ENCODE results near the gene DNAL4. TPM values are rescaled to one million over a fixed set of nuclear protein-coding genes. Genes with fewer than 3 reads are reported as not detected.

Gene DNAL4
- 10 to 100 TPM; 24.8 to 29.8 TPM for total RNA-seq
- 28.5 TPM for polyA plus RNA-seq (2013, experiment 1 of 2)
- 25.9 TPM for polyA plus RNA-seq (2013, experiment 2 of 2)
- long read RNA-seq, experiment 1, transcript DNAL4-201 (4 exons, 1,504 nt): major isoform, 11 of 23 reads
- long read RNA-seq, experiment 1, partial matches to known transcripts: 11 of 23 reads
- long read RNA-seq, experiment 1, other reads (novel, unspliced or antisense): 1 of 23 reads
- long read RNA-seq, experiment 2, transcript DNAL4-201 (4 exons, 1,504 nt): major isoform, 48 of 57 reads
- long read RNA-seq, experiment 2, partial matches to known transcripts: 1 of 57 reads
- long read RNA-seq, experiment 2, other reads (novel, unspliced or antisense): 7 of 57 reads
- long read RNA-seq, experiment 3, transcript DNAL4-201 (4 exons, 1,504 nt): major isoform, 96 of 104 reads
- long read RNA-seq, experiment 3, partial matches to known transcripts: 1 of 104 reads
- long read RNA-seq, experiment 3, other reads (novel, unspliced or antisense): 7 of 104 reads
- long read RNA-seq, experiment 4, transcript DNAL4-201 (4 exons, 1,504 nt): major isoform, 115 of 133 reads
- long read RNA-seq, experiment 4, partial matches to known transcripts: 1 of 133 reads
- long read RNA-seq, experiment 4, other reads (novel, unspliced or antisense): 17 of 133 reads

- Histone ChIP-seq H3K36me3 (ENCODE audit: control insufficient read depth, insufficient read depth, low read length) (peaks cover 15% of the 10 kb centered on the region), H3K9me3 (ENCODE audit: control insufficient read depth, low read length) (no peaks in the 10 kb centered on the region), H3K9ac (ENCODE audit: extremely low read depth, low read length, poor library complexity, severe bottlenecking) (peak within 1 kb of the TSS; percentile 85), H3K27ac (ENCODE audit: low read depth, low read length) (peak within 1 kb of the TSS; percentile 59), H3K27me3 (ENCODE audit: control insufficient read depth, insufficient read depth, low read length, poor library complexity, severe bottlenecking) (no peaks in the 10 kb centered on the region), H3K4me1 (ENCODE audit: control insufficient read depth, insufficient read depth, low read length) (no peaks in the 10 kb centered on the region), H3K4me3 (ENCODE audit: low read length) (peak within 1 kb of the TSS; percentile 85)
- peak within 1 kb of the TSS; percentile 75 for H3K4me3 Mint-ChIP-seq
- peaks cover 4% of the 10 kb centered on the region for H3K4me1 Mint-ChIP-seq
- no peak for TF ChIP-seq CTCF (conservative IDR thresholded peaks at IDR 0.05)
- peaks cover 39% of the 10 kb centered on the region for H3K27me3 Mint-ChIP-seq (ENCODE audit: insufficient read depth)
- H3K36me3 Mint-ChIP-seq (ENCODE audit: low read depth): no peaks in the 10 kb centered on the region
- H3K9me3 Mint-ChIP-seq: no peaks in the 10 kb centered on the region
- DNase-seq: peak; percentile 96
- WGBS, 2 experiments (ENCODE audit: insufficient coverage in 1 of 2, insufficient read length in 1 of 2): 1% methylated on average over 16 to 47 of the region's 47 CpGs
- H3K27ac Mint-ChIP-seq: peak within 1 kb of the TSS; percentile 76
Measured at GRCh38 chr22:38793721-38794466, at the start of gene DNAL4. Gene DNAL4 (minus strand): TSS chr22:38794143. CDS start chr22:38782731, 11,412 bp downstream.

- Histone ChIP-seq H3K27me3 (ENCODE audit: control insufficient read depth, insufficient read depth, low read length, poor library complexity, severe bottlenecking) (peaks cover 61% of the 10 kb centered on the region), H3K4me1 (ENCODE audit: control insufficient read depth, insufficient read depth, low read length) (no peaks in the 10 kb centered on the region), H3K4me3 (ENCODE audit: low read length) (peak overlapping the region; percentile 49), H3K9me3 (ENCODE audit: control insufficient read depth, low read length) (no peaks in the 10 kb centered on the region), H3K9ac (ENCODE audit: extremely low read depth, low read length, poor library complexity, severe bottlenecking) (peak overlapping the region; percentile 15), H3K36me3 (ENCODE audit: control insufficient read depth, insufficient read depth, low read length) (no peaks in the 10 kb centered on the region), H3K27ac (ENCODE audit: low read depth, low read length) (no peak overlapping the region)
- no peaks in the 10 kb centered on the region for H3K36me3 Mint-ChIP-seq (ENCODE audit: low read depth)
- no peaks in the 10 kb centered on the region for H3K9me3 Mint-ChIP-seq
- DNase-seq: peak; percentile 78
- H3K4me3 Mint-ChIP-seq: peak overlapping the region; percentile 48
- peaks cover 76% of the 10 kb centered on the region for H3K27me3 Mint-ChIP-seq (ENCODE audit: insufficient read depth)
- peak; percentile 60 for TF ChIP-seq CTCF (conservative IDR thresholded peaks at IDR 0.05)
- H3K4me1 Mint-ChIP-seq: no peaks in the 10 kb centered on the region
- WGBS, 2 experiments (ENCODE audit: insufficient coverage in 1 of 2, insufficient read length in 1 of 2): 0 to 1% methylated on average over 13 to 68 of the region's 68 CpGs
- no peak overlapping the region for H3K27ac Mint-ChIP-seq
Measured at GRCh38 chr22:38843201-38843656, 49.3 kb upstream of the DNAL4 start.

- Mint-ChIP-seq H3K36me3 (ENCODE audit: low read depth) (no peaks in the 10 kb centered on the region), H3K27me3 (ENCODE audit: insufficient read depth) (peaks cover 72% of the 10 kb centered on the region), H3K27ac (no peak overlapping the region), H3K4me3 (peak overlapping the region; percentile 48), H3K9me3 (no peaks in the 10 kb centered on the region), H3K4me1 (no peaks in the 10 kb centered on the region)
- peak overlapping the region; percentile 49 for H3K4me3 ChIP-seq (ENCODE audit: low read length)
- peak overlapping the region; percentile 15 for H3K9ac ChIP-seq (ENCODE audit: extremely low read depth, low read length, poor library complexity, severe bottlenecking)
- DNase-seq: no peak
- H3K27me3 ChIP-seq (ENCODE audit: control insufficient read depth, insufficient read depth, low read length, poor library complexity, severe bottlenecking): peaks cover 61% of the 10 kb centered on the region
- no peaks in the 10 kb centered on the region for H3K9me3 ChIP-seq (ENCODE audit: control insufficient read depth, low read length)
- no peak for TF ChIP-seq CTCF (conservative IDR thresholded peaks at IDR 0.05)
- no peak overlapping the region for H3K27ac ChIP-seq (ENCODE audit: low read depth, low read length)
- WGBS, 2 experiments (ENCODE audit: insufficient coverage in 1 of 2, insufficient read length in 1 of 2): 31 to 54% methylated on average over 6 to 34 of the region's 34 CpGs
- H3K36me3 ChIP-seq (ENCODE audit: control insufficient read depth, insufficient read depth, low read length): no peaks in the 10 kb centered on the region
- H3K4me1 ChIP-seq (ENCODE audit: control insufficient read depth, insufficient read depth, low read length): no peaks in the 10 kb centered on the region
Measured at GRCh38 chr22:38842512-38843200, 48.7 kb upstream of the DNAL4 start.

All from endodermal cell (in vitro differentiated cells).